ENCODE data around the gene DOCK9. TPM values are rescaled to one million over a fixed set of nuclear protein-coding genes. Genes with fewer than 3 reads are reported as not detected.
A peak's percentile ranks its signal among the peaks of the same experiment; 100 is the strongest.

Gene DOCK9
- total RNA-seq, 1 donor from 2014 or later, result 21.0 TPM

- Mint-ChIP-seq H3K9me3 (no peaks in the 10 kb centered on the region), H3K27me3 (ENCODE audit: low read depth) (no peaks in the 10 kb centered on the region), H3K4me3 (peak overlapping the region; percentile 22), H3K36me3 (no peaks in the 10 kb centered on the region), H3K4me1 (peaks cover 63% of the 10 kb centered on the region), H3K27ac (peak overlapping the region; percentile 94)
- TF ChIP-seq CTCF (IDR thresholded peaks at IDR 0.05; ENCODE audit: unreplicated experiment), result no peak
- DNase-seq (ENCODE audit: low spot score in 2 of 2, unreplicated experiment in 2 of 2), result no peak
These were observed 2.0 kb downstream of the DOCK9 start for GRCh38 chr13:98975822-98976261.

GRCh38 chr13:98974053-98974452 is 3.8 kb downstream of the DOCK9 start:
- no peak for TF ChIP-seq CTCF (IDR thresholded peaks at IDR 0.05; ENCODE audit: unreplicated experiment)
- H3K27ac Mint-ChIP-seq, result no peak overlapping the region
- peaks cover 63% of the 10 kb centered on the region for H3K4me1 Mint-ChIP-seq
- no peak overlapping the region for H3K4me3 Mint-ChIP-seq
- no peaks in the 10 kb centered on the region for H3K9me3 Mint-ChIP-seq
- no peak for DNase-seq (ENCODE audit: low spot score in 2 of 2, unreplicated experiment in 2 of 2)
- H3K36me3 Mint-ChIP-seq, result no peaks in the 10 kb centered on the region
- no peaks in the 10 kb centered on the region for H3K27me3 Mint-ChIP-seq (ENCODE audit: low read depth)

GRCh38 chr13:98972627-98973026 is 5.2 kb downstream of the DOCK9 start:
- Mint-ChIP-seq H3K4me1 (peaks cover 50% of the 10 kb centered on the region), H3K27me3 (ENCODE audit: low read depth) (no peaks in the 10 kb centered on the region), H3K36me3 (no peaks in the 10 kb centered on the region), H3K27ac (peak overlapping the region; percentile 93), H3K4me3 (no peak overlapping the region), H3K9me3 (no peaks in the 10 kb centered on the region)
- no peak for TF ChIP-seq CTCF (IDR thresholded peaks at IDR 0.05; ENCODE audit: unreplicated experiment)
- DNase-seq (ENCODE audit: low spot score in 2 of 2, unreplicated experiment in 2 of 2), result no peak

- H3K4me3 Mint-ChIP-seq, result no peak overlapping the region
- peaks cover 48% of the 10 kb centered on the region for H3K4me1 Mint-ChIP-seq
- no peaks in the 10 kb centered on the region for H3K36me3 Mint-ChIP-seq
- H3K27ac Mint-ChIP-seq, result peak overlapping the region; percentile 93
- TF ChIP-seq CTCF (IDR thresholded peaks at IDR 0.05; ENCODE audit: unreplicated experiment), result no peak
- H3K9me3 Mint-ChIP-seq, result no peaks in the 10 kb centered on the region
- no peak for DNase-seq (ENCODE audit: low spot score in 2 of 2, unreplicated experiment in 2 of 2)
- H3K27me3 Mint-ChIP-seq (ENCODE audit: low read depth), result no peaks in the 10 kb centered on the region
These were observed 5.8 kb downstream of the DOCK9 start for GRCh38 chr13:98972059-98972458.

GRCh38 chr13:98970330-98970729 is 7.5 kb downstream of the DOCK9 start:
- H3K9me3 Mint-ChIP-seq, result no peaks in the 10 kb centered on the region

More at GRCh38 chr13:98970330-98970729, 7.5 kb downstream of the DOCK9 start:
- Mint-ChIP-seq H3K4me3 (no peak overlapping the region), H3K36me3 (no peaks in the 10 kb centered on the region), H3K4me1 (peaks cover 31% of the 10 kb centered on the region), H3K27me3 (ENCODE audit: low read depth) (no peaks in the 10 kb centered on the region), H3K27ac (no peak overlapping the region)
- no peak for TF ChIP-seq CTCF (IDR thresholded peaks at IDR 0.05; ENCODE audit: unreplicated experiment)
- DNase-seq (ENCODE audit: low spot score in 2 of 2, unreplicated experiment in 2 of 2), result no peak

Data from mesothelial cell of epicardium (in vitro differentiated cells).